NCI-H128 (cell line): Measurements from ENCODE around the gene SPACA7.

ENCODE experiments used
- DNase-seq: peaks from one replicate; lab custom pipeline; 2025; ENCODE audit not compliant: unreplicated experiment; lab: John Stamatoyannopoulos, UW

Gene SPACA7

GRCh38 chr13:112465251-112466131 lies 89.3 kb downstream of the SPACA7 start:
- DNase-seq = no peak

DNA sequence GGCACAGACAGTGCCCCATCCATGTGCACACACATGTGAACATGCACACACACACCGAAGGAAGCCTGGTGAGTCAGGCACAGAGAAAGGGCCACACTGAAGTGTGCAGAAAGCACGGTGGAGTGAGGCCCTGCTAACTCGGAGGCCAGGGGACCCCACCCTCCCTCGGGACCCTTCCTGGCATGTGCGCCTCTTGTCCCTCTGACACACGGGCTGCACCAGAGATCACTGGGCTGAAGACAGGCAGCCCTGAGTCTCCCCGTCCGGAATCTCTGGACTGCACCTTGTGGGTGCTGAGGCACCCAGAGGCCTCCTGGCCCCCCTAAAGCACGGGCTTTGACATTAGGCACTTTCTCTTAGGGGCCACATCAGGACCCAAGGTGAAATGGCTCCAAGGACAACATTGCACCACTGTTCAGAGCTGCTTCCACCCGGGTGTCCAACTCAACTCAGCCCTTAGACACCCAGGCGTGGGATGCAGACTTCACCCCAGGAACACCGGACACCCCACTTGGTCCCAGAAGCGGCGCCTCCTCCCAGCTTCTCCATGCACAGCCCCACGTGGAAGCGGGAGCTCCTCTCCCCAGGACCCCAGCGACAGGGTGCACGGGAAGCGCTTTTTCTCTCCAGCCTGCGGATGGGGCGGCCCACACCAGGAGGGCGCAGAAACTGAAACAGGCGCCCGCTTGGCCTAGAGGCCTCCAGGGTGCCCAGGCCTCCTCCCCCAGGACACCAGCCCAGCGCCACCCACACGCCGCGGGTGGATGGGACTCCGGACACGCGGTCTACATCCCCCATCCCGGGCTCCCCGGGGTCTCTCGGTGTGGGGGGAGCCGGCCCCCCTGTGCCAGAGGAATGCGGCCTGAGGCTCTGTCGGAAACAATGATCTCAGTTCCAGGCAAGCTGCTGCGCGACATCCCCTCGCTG lies 90.2 kb downstream of the SPACA7 start:
- no peak for DNase-seq

DNA sequence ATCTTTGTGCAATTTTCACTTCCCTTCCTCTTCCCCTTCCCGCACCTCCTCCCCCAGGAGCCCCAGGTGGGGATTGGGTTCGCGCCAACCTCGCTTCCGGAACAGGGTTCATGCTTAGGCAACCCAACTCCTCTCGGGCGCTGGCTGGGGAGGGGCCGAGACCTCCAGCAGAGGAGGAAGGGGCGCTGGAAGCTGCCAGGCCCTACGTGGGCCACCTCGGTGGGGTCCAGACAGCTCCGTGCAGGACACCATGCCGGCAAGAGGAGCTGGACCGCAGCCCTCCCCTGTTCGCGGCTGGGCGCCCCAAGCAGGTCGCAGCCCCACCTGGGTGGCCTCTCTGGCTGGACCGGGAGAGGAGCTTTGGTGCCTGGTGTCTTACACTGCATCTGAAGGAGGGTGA lies 91.1 kb downstream of the SPACA7 start:
- no peak for DNase-seq

GRCh38 chr13:112468069-112468468 lies 91.9 kb downstream of the SPACA7 start:
- DNase-seq = no peak

- DNase-seq = no peak
These were observed 93.1 kb downstream of the SPACA7 start for GRCh38 chr13:112469071-112469745.

DNA sequence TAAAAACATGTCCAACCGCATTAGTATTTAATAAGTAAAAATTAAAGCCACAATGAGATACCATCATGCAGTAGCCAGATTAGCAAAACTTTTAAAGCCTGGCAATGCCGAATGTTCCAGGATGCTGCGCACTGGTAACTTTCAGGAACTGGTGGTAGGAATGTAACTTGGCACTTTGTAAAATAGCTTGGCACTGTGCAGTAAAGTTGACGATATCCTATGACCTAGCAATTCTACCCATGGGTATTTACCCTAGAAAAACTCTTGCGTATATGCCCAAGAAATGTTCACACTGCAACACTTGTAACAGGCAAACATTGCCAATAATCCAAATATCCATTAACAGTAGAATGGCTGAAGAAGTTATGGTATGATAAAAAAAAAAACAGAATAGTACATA lies 97.7 kb downstream of the SPACA7 start:
- DNase-seq = no peak

DNA sequence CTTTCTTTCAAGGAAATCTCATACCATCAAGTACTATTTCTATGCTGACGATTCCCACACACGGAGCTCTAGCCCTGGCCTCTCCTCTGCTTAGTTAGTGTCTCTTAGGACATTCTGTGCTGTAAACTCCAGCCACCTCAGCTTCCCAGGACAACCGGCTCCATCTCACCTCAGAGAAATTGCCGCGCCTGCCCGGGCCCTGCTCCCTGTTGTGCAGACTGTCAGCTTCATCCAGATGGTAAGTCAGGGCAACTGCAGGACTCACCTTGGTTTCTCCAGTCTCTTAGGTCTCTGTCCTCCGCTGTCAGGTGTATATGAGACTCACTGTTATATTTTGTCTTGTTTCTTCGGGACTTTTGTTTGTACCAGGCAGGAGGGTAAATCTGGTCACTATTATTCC lies 98.7 kb downstream of the SPACA7 start:
- no peak for DNase-seq

GRCh38 chr13:112475889-112476288 lies 99.7 kb downstream of the SPACA7 start:
- no peak for DNase-seq

DNA sequence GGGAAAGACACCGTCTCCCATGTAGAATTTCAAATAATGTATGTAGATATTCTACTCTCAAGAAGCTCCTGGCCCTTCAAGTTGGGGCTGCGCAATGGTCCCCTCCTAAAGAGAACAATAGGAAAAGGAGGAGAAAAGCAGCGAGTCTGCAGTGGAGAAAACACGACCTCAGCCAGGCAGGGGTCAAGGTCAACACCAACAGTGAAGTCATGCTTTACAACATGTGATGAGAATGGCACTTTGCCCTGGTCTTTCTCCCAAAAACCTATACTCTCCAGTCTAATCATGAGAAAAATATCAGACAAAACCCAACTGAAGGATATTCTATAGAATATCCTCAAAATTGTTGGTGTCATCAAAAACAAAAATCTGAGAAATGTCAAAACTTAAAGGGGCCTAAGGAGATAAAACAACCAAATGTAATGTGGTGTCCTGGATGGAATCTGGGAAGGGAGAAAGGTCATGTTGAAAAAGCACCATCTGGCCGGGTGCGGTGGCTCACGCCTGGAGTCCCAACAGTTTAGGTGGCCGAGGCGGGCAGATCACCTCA lies 101.0 kb downstream of the SPACA7 start:
- DNase-seq = no peak

- no peak for DNase-seq
These were observed 103.2 kb downstream of the SPACA7 start for GRCh38 chr13:112479389-112479788.

GRCh38 chr13:112481458-112481857 lies 105.3 kb downstream of the SPACA7 start:
- DNase-seq = no peak

DNA sequence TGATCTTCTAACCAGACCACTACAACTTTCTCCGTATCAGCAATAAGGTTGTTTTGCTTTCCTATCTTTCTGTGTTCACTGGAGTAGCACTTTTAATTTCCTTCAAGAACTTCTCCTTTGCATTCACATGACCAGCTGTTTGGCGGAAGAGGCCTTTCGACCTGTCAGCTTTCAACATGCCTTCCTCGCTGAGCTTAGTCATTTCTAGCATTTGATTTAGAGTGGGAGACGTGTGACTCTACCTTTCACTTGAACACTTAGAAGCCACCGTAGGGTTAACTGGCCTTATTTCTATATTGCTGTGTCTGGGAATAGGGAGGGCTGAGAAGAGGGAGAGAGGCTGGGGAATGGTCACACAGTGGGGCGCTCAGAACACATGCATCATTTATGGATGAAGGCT lies 107.1 kb downstream of the SPACA7 start:
- DNase-seq = no peak
